DMS114 treated with DMSO at 0.1 percent for 48 hours (cell line): ENCODE measurements around the gene MBNL2.

ENCODE experiments used
- DNase-seq: peaks from one replicate; lab custom pipeline; 2025; ENCODE audit not compliant: unreplicated experiment; lab: John Stamatoyannopoulos, UW

Gene MBNL2

DNA sequence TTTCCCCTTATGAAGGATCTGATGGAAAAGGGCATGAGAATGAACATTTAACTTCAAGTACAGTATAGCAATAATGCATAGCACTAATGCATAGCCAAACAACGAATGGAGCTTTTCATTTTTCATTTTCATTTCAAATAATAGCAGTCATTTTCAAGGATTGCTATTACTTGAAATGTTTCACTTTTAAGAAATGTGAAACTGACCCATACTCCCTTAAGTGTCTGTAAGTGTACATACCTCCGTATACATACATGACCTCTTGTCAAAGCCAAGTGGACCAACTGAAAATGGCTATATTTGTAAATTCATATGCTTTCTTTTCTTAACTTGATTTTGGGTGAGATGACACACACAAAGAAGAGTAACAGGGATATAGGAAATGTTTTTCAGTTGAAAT lies 215.6 kb downstream of the MBNL2 start:
- DNase-seq, result no peak

DNA sequence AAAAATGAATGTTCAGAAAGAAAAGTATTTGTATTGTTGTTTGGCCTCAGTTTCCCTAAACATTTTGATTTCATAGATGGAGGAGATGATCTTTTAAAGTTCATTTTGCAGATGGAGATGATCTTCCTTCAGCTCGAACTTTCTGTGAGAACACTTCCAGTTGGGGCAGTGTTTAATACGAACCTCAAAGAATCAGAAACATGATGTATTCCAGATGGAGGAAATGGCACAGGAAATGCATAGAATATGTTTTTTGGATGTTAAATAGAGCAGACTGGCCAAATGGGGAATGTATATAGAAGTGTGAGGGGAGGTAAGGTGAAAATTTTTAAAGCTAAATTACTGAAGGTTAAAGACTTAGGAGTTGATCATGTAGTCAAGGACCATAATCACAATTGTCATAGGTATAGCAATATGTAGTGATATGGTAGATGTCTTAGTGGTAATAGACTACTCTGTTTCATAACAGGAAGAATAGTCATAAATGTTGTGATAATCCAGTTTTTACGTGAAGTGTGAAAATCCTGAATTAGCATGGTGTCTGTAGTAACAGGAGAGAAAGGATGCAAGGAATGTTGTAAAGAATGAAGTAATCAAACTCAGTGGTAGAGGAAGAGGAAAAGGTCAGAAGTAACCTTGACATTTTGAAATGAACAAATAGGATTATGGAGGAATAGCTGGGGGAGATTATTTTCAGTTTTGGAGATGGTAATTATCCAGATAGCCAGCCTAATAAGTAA lies 216.9 kb downstream of the MBNL2 start:
- DNase-seq, result no peak

DNA sequence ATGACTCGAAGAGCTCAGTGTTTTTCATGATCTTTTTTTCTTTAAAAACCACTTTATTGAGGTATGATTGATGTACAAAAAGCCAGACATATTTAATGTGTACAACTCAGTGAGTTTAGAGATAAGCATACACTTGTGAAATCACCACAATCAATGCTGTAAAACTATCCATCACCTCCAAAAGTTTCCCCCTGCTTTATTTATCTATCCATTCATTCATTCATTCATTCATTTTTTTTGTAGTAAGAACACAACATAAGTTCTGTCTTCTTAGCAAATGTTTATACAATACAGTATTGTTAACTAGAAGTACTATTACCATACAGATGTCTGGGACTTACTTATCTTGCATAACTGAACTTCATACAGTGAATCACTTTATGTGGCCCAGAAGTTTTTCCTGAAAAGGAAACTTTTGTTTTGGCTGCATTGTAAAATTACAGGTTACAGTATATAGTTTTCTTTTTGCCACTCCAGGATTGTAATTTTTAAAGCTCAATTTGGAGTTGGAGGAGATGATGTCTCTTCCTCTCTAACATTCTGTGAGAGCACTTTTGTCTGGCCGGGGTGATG lies 218.6 kb downstream of the MBNL2 start:
- no peak for DNase-seq

DNA sequence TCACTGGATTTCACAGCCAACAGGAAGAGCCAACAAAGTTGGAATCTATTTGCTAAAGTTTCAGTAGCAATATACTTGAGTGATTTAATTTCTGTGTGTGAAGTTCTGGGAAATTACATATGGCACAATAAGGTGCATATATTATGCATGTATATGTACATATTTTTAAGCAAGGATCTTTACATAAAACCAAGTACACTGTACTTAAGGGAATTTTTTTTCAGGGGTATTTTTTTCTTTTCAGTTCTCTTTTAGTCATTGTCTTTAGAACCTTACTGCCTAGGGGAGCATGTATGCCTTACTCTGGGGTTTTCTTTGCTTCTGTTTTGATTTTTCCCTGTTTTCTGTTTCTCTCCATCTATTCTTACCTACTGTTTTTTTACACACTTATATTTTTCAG lies 219.2 kb downstream of the MBNL2 start:
- no peak for DNase-seq
